KBM-7 (cell line): Measurements from ENCODE around the gene ZNF865.
A peak's percentile ranks its signal among the peaks of the same experiment; 100 is the strongest.

Source experiments
- DNase-seq: peaks from one replicate; pipeline ENCODE4 v3.0.0-alpha.2; 2015
- in situ Hi-C: fragments of 300-500 bp; cut with MboI; formaldehyde crosslinking; loops from 2 replicates; pipeline ENCODE4 v1.14.3; 2020; ENCODE audit warnings: low sequenced_read_pairs, low pct_unique_long_range_greater_than_20kb, mixed read lengths

ZNF865 gene

GRCh38 chr19:55585658-55586339 lies 19.6 kb upstream of the ZNF865 start:
- DNase-seq, result no peak
- in situ Hi-C loops, result no loop called here

- in situ Hi-C loops, result no loop called here
- peak; percentile 93 for DNase-seq
Measured at GRCh38 chr19:55586976-55587668, 18.3 kb upstream of the ZNF865 start.

GRCh38 chr19:55588738-55589137 lies 16.7 kb upstream of the ZNF865 start:
- in situ Hi-C loops, result no loop called here
- no peak for DNase-seq

- no peak for DNase-seq
- in situ Hi-C loops, result no loop called here
Measured at GRCh38 chr19:55590109-55590508, 15.3 kb upstream of the ZNF865 start.

GRCh38 chr19:55590617-55591016 lies 14.8 kb upstream of the ZNF865 start:
- no peak for DNase-seq
- in situ Hi-C loops, result no loop called here

GRCh38 chr19:55591555-55591954 lies 13.9 kb upstream of the ZNF865 start:
- in situ Hi-C loops, result no loop called here
- no peak for DNase-seq

- DNase-seq, result no peak
- in situ Hi-C loops, result no loop called here
Measured at GRCh38 chr19:55592391-55593090, 12.9 kb upstream of the ZNF865 start.

- in situ Hi-C loops, result no loop called here
Measured at GRCh38 chr19:55593096-55593772, 12.2 kb upstream of the ZNF865 start.

GRCh38 chr19:55594996-55595545 lies 10.4 kb upstream of the ZNF865 start:
- in situ Hi-C loops, result no loop called here

More at GRCh38 chr19:55593096-55593772, 12.2 kb upstream of the ZNF865 start:
- DNase-seq, result no peak

GRCh38 chr19:55596304-55596703 lies 9.1 kb upstream of the ZNF865 start:
- in situ Hi-C loops, result no loop called here
- DNase-seq, result no peak

More at GRCh38 chr19:55594996-55595545, 10.4 kb upstream of the ZNF865 start:
- no peak for DNase-seq

GRCh38 chr19:55597501-55597921 lies 7.9 kb upstream of the ZNF865 start:
- DNase-seq, result no peak
- in situ Hi-C loops, result no loop called here

- DNase-seq, result no peak
Measured at GRCh38 chr19:55598034-55598433, 7.4 kb upstream of the ZNF865 start.

GRCh38 chr19:55598719-55599467 lies 6.6 kb upstream of the ZNF865 start:
- peak; percentile 96 for DNase-seq
- in situ Hi-C loops, result no loop called here

More at GRCh38 chr19:55598034-55598433, 7.4 kb upstream of the ZNF865 start:
- in situ Hi-C loops, result no loop called here

GRCh38 chr19:55599468-55599841 lies 6.0 kb upstream of the ZNF865 start, which contains the start of gene FIZ1:
TSS of gene FIZ1 (minus strand) at chr19:55599517. CDS start at chr19:55597865, 1,652 bp downstream.
- in situ Hi-C loops, result no loop called here
- DNase-seq, result peak; percentile 100

- in situ Hi-C loops, result no loop called here
- DNase-seq, result peak; percentile 61
Measured at GRCh38 chr19:55599842-55600661, 5.4 kb upstream of the ZNF865 start, which contains the start of gene ZNF524. TSS of gene ZNF524 (plus strand) at chr19:55600288. CDS start at chr19:55602113, 1,825 bp downstream.

GRCh38 chr19:55600662-55601028 lies 4.8 kb upstream of the ZNF865 start:
- no peak for DNase-seq
- in situ Hi-C loops, result no loop called here

GRCh38 chr19:55601084-55601483 lies 4.4 kb upstream of the ZNF865 start:
- in situ Hi-C loops, result no loop called here
- DNase-seq, result no peak
